Trophoblast cell (in vitro differentiated cells and primary cell): Measurements from ENCODE around the gene PPP1R14D.
A peak's percentile ranks its signal among the peaks of the same experiment; 100 is the strongest.

Experiments
- DNase-seq, 2 donors: peaks; one replicate each; pipeline ENCODE4 v3.0.0-alpha.2; 2016
- H2AFZ ChIP-seq: 2 replicates; pipeline ENCODE4 v1.6.1; 2013; ENCODE audit warnings: low read length, moderate library complexity, mild to moderate bottlenecking; ENCODE audit not compliant: insufficient read depth, poor library complexity
- H2AK5ac ChIP-seq: 2 replicates; pipeline ENCODE4 v1.6.1; 2013; ENCODE audit warnings: mild to moderate bottlenecking, low read length
- H2BK120ac ChIP-seq: 2 replicates; pipeline ENCODE4 v1.6.1; 2013; ENCODE audit warnings: low read length, mild to moderate bottlenecking, moderate library complexity; ENCODE audit not compliant: insufficient read depth, poor library complexity
- H2BK12ac ChIP-seq: 2 replicates; pipeline ENCODE4 v1.6.1; 2013; ENCODE audit warnings: mild to moderate bottlenecking, low read length, moderate library complexity
- H2BK5ac ChIP-seq: 2 replicates; pipeline ENCODE4 v1.6.1; 2013; ENCODE audit warnings: low read length, low read depth, moderate library complexity, mild to moderate bottlenecking; ENCODE audit not compliant: poor library complexity
- H3K14ac ChIP-seq: 2 replicates; pipeline ENCODE4 v1.6.1; 2013; ENCODE audit warnings: mild to moderate bottlenecking, low read length
- H3K18ac ChIP-seq: 2 replicates; pipeline ENCODE4 v1.6.1; 2013; ENCODE audit warnings: mild to moderate bottlenecking, low read length
- H3K23ac ChIP-seq: 2 replicates; pipeline ENCODE4 v1.6.1; 2013; ENCODE audit warnings: low read length
- H3K27ac ChIP-seq: 2 replicates; pipeline ENCODE4 v1.5.1; 2013; ENCODE audit warnings: low read depth, mild to moderate bottlenecking, inconsistent platforms, low read length, moderate library complexity
- H3K27me3 ChIP-seq: 2 replicates; pipeline ENCODE4 v1.6.1; 2013; ENCODE audit warnings: inconsistent platforms, mild to moderate bottlenecking, low read length, moderate library complexity; ENCODE audit not compliant: insufficient read depth
- H3K36me3 ChIP-seq, 2 experiments: 1 replicate in 1 of 2; 2 replicates in 1 of 2; pipeline ENCODE4 v1.6.1; 2013; ENCODE audit warnings: low read length in 2 of 2, mild to moderate bottlenecking in 2 of 2, moderate library complexity in 1 of 2; ENCODE audit not compliant: insufficient read depth in 2 of 2, control insufficient read depth in 1 of 2
- H3K4ac ChIP-seq: 2 replicates; pipeline ENCODE4 v1.6.1; 2013; ENCODE audit warnings: low read depth, mild to moderate bottlenecking, low read length, moderate library complexity
- H3K4me1 ChIP-seq, 2 experiments: 1 replicate in 1 of 2; 2 replicates in 1 of 2; pipeline ENCODE4 v1.6.1; 2013; ENCODE audit warnings: low read length in 2 of 2, mild to moderate bottlenecking in 2 of 2, moderate library complexity in 1 of 2; ENCODE audit not compliant: insufficient read depth in 2 of 2, control insufficient read depth in 1 of 2
- H3K4me2 ChIP-seq: 2 replicates; pipeline ENCODE4 v1.6.1; 2013; ENCODE audit warnings: inconsistent platforms, mild to moderate bottlenecking, low read length, moderate library complexity
- H3K4me3 ChIP-seq: 2 replicates; pipeline ENCODE4 v1.5.1; 2013; ENCODE audit warnings: mild to moderate bottlenecking, low read depth, low read length, inconsistent platforms
- H3K79me1 ChIP-seq: one replicate; pipeline ENCODE4 v1.6.1; 2013; ENCODE audit warnings: low read length
- H3K79me2 ChIP-seq: 2 replicates; pipeline ENCODE4 v1.6.1; 2013; ENCODE audit warnings: low read length, mild to moderate bottlenecking; ENCODE audit not compliant: control insufficient read depth, insufficient read depth, poor library complexity
- H3K9ac ChIP-seq: 2 replicates; pipeline ENCODE4 v1.6.1; 2013; ENCODE audit warnings: mild to moderate bottlenecking, low read length
- H3K9me3 ChIP-seq: 2 replicates; pipeline ENCODE4 v1.6.1; 2013; ENCODE audit warnings: low read depth, mild to moderate bottlenecking, control low read depth, inconsistent platforms, low read length; ENCODE audit not compliant: insufficient read depth
- H4K12ac ChIP-seq: 2 replicates; pipeline ENCODE4 v1.6.1; 2013; ENCODE audit warnings: low read depth, mild to moderate bottlenecking, low read length, moderate library complexity
- H4K8ac ChIP-seq: 2 replicates; pipeline ENCODE4 v1.6.1; 2013; ENCODE audit warnings: low read depth, mild to moderate bottlenecking, low read length, moderate library complexity
- H4K91ac ChIP-seq: one replicate; pipeline ENCODE4 v1.6.1; 2013; ENCODE audit warnings: low read depth, mild to moderate bottlenecking, low read length, moderate library complexity
- WGBS: extraction: QIAGEN DNeasy Blood & Tissue Kit; methylation state at CpG from one replicate; pipeline ENCODE4 v1.1.7; 2013; ENCODE audit warnings: missing lambda C conversion rate; ENCODE audit not compliant: insufficient read length, insufficient coverage; ENCODE audit errors: extremely low coverage; 5-methylcytosine and 5-hydroxymethylcytosine counted together

The PPP1R14D gene

DNA sequence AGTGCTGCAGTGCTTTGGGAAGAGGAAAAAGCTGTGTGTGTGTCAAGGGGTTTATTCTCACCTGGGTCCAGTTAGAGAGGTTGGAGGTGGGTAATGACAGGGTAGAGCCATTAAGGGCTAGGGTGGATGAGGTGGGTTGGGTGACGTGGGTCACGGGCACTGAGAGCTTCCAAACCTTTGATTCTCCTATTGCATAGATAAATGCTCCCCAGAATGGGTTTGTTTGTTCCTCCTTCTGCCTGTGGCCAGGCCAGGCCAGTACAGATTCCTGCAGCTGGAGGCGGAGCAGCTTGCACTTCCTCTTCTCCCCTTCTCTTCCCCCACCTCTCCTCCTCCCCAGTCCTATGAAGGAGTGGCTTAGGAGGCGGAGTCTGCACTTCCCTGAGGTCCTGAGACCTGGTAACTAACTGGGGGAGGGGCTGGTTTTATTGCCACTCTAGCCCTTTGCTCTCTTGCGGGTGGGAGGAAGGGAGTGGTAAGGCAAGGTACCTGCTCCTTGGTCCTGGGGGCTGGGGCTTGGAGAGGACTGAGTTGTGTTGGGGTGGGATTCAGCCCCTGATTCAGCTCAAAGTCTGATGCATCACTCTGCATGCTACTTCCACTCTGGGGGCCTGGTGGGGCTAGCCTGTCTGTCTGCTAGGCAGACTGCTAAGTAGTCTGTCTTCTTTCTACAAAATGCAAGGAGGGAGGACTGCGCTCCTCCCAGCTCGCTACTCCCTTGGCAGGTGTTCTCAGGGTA lies 18.9 kb upstream of the PPP1R14D start:
- Histone ChIP-seq H2BK12ac (peak overlapping the region; percentile 53), H3K9me3 (no peaks in the 10 kb centered on the region), H3K14ac (peak overlapping the region; percentile 19), H3K27me3 (no peaks in the 10 kb centered on the region), H3K4me1 (peaks cover 20 to 27% of the 10 kb centered on the region in 2 experiments), H3K23ac (no peak overlapping the region), H4K8ac (no peak overlapping the region), H3K79me2 (peaks cover 18% of the 10 kb centered on the region), H3K4me3 (no peak overlapping the region), H2BK120ac (peak overlapping the region; percentile 26), H3K18ac (peak overlapping the region; percentile 4), H3K9ac (no peak overlapping the region), H3K4me2 (peak overlapping the region; percentile 55), H3K79me1 (peaks cover 30% of the 10 kb centered on the region), H4K91ac (peak overlapping the region; percentile 77), H2BK5ac (peak overlapping the region; percentile 47), H2AK5ac (no peak overlapping the region), H3K4ac (peak overlapping the region; percentile 18), H2AFZ (no peak overlapping the region), H3K36me3 (peaks cover 13 to 23% of the 10 kb centered on the region in 2 experiments), H3K27ac (peak overlapping the region; percentile 84), H4K12ac (no peak overlapping the region)
- no peak for DNase-seq
- WGBS: no CpG with 5 or more reads among the region's 7 CpGs

DNA sequence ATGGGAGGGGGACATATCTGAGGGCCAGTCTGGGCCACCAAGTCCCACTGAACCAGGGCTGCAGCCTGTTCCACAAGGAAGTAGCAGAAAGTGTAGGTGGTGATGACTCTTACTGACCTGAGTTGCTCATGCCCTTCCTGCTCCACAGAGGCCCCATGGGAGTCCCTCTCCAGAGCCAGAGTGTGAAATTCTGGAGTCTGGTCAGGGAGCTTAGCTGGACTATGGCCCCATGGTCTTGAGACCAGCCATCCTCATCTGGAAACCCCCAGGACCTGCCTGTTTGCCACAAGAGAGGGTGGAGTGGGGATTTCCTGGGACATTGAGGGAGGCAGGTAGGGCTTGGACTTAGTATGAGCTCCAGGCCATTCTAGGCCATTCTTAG lies 18.3 kb upstream of the PPP1R14D start:
- peak overlapping the region; percentile 19 for H3K14ac ChIP-seq
- H3K23ac ChIP-seq: no peak overlapping the region
- no peaks in the 10 kb centered on the region for H3K9me3 ChIP-seq
- H3K79me1 ChIP-seq: peaks cover 30% of the 10 kb centered on the region
- peak overlapping the region; percentile 77 for H4K91ac ChIP-seq
- H2AK5ac ChIP-seq: peak overlapping the region; percentile 46
- peak overlapping the region; percentile 53 for H2BK12ac ChIP-seq
- H3K79me2 ChIP-seq: peaks cover 18% of the 10 kb centered on the region
- peak overlapping the region; percentile 84 for H3K27ac ChIP-seq
- no peak overlapping the region for H3K9ac ChIP-seq
- H3K36me3 ChIP-seq: peaks cover 13 to 18% of the 10 kb centered on the region in 2 experiments
- peak overlapping the region; percentile 47 for H2BK5ac ChIP-seq
- no peaks in the 10 kb centered on the region for H3K27me3 ChIP-seq
- peak overlapping the region; percentile 19 for H4K12ac ChIP-seq
- peak overlapping the region; percentile 4 for H3K18ac ChIP-seq
- H3K4me2 ChIP-seq: peak overlapping the region; percentile 55
- no peak for DNase-seq
- H3K4ac ChIP-seq: peak overlapping the region; percentile 18
- H2BK120ac ChIP-seq: peak overlapping the region; percentile 26
- H2AFZ ChIP-seq: no peak overlapping the region
- H3K4me1 ChIP-seq: peaks cover 20 to 27% of the 10 kb centered on the region in 2 experiments
- H3K4me3 ChIP-seq: no peak overlapping the region
- peak overlapping the region; percentile 8 for H4K8ac ChIP-seq

DNA sequence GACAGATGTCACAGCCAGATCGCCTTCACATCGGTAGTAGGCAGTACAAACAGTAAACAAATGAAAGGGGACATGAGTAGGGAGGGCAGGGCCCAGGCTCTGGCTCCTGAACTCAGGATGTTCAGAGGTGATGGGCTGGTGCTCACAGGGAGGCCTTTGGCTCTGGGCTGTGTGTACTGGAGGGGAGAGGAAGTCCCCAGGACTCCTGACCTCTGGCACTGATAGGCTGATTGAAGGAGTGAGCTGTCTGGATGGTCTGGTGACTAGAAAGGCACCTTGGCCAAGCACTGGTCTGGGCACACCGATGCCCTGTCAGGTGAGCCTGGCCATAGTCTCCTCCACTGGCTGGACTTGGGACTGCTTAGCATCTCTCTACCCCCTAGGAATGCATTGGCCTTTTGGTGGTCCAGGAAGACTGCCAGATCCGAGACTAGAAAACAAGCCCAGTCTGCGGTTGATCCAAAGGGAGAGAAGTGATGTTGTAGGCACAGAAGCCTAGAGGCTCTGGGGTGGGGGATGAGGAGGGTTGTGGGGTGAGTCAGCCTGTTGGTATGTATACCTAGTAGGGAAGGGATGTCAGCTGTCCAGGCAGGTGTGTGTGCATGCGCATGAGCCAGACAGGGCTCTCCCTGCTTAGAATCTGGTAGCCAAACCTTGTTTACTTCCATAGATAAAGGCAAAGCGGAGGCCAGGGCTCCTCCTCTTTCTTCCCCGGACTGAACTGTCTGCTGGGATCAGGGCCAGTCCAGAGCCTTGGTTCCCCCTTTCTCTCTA lies 17.2 kb upstream of the PPP1R14D start:
- WGBS: no CpG with 5 or more reads among the region's 8 CpGs
- H3K79me2 ChIP-seq: peaks cover 18% of the 10 kb centered on the region
- peak; percentile 76 to 77 for DNase-seq

DNA sequence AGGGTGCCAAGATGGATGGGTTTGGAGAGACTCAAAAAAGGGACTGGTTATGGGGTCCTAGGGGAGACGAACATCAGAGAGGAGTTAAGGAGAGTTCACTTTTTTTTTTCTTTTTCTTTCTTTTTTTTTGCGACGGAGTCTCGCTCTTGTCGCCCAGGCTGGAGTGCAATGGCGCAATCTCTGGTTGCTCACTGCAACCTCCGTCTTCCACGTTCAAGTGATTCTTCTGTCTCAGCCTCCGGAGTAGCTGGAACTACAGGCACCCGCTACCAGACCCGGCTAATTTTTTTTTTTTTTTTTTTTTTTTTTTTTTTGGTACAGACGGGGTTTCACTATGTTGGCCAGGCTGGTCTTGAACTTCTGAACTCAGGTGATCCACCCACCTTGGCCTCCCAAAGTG lies 16.5 kb upstream of the PPP1R14D start:
- H3K36me3 ChIP-seq: peaks cover 4 to 6% of the 10 kb centered on the region in 2 experiments
- peak overlapping the region; percentile 91 for H2BK120ac ChIP-seq
- H3K9me3 ChIP-seq: no peaks in the 10 kb centered on the region
- H3K4me3 ChIP-seq: peak overlapping the region; percentile 90
- no peak overlapping the region for H3K23ac ChIP-seq
- peak overlapping the region; percentile 84 for H3K4me2 ChIP-seq
- H2AFZ ChIP-seq: no peak overlapping the region
- DNase-seq: peak; percentile 57 to 59
- no CpG with 5 or more reads among the region's 12 CpGs for WGBS
- peak overlapping the region; percentile 97 for H4K8ac ChIP-seq
- peak overlapping the region; percentile 66 for H3K4ac ChIP-seq
- peak overlapping the region; percentile 22 for H4K12ac ChIP-seq
- H2AK5ac ChIP-seq: no peak overlapping the region
- H3K79me2 ChIP-seq: peaks cover 18% of the 10 kb centered on the region
- peaks cover 20 to 27% of the 10 kb centered on the region in 2 experiments for H3K4me1 ChIP-seq
- peak overlapping the region; percentile 56 for H2BK5ac ChIP-seq
- peaks cover 30% of the 10 kb centered on the region for H3K79me1 ChIP-seq
- H3K14ac ChIP-seq: peak overlapping the region; percentile 73
- peak overlapping the region; percentile 25 for H3K9ac ChIP-seq
- peak overlapping the region; percentile 96 for H3K18ac ChIP-seq
- H3K27me3 ChIP-seq: no peaks in the 10 kb centered on the region
- H2BK12ac ChIP-seq: peak overlapping the region; percentile 58
- peak overlapping the region; percentile 93 for H4K91ac ChIP-seq
- peak overlapping the region; percentile 86 for H3K27ac ChIP-seq

More for the DNA sequence above, 17.2 kb upstream of the PPP1R14D start:
- H3K4me1 ChIP-seq: peaks cover 20 to 27% of the 10 kb centered on the region in 2 experiments
- H3K4me3 ChIP-seq: peak overlapping the region; percentile 50
- peak overlapping the region; percentile 45 for H2AK5ac ChIP-seq
- H3K9me3 ChIP-seq: no peaks in the 10 kb centered on the region
- peak overlapping the region; percentile 64 for H3K4me2 ChIP-seq
- H4K12ac ChIP-seq: no peak overlapping the region
- peak overlapping the region; percentile 76 for H3K18ac ChIP-seq
- no peak overlapping the region for H3K23ac ChIP-seq
- peak overlapping the region; percentile 86 for H3K27ac ChIP-seq
- peak overlapping the region; percentile 77 for H2BK5ac ChIP-seq
- peak overlapping the region; percentile 20 for H4K8ac ChIP-seq
- no peak overlapping the region for H2AFZ ChIP-seq
- H3K79me1 ChIP-seq: peaks cover 30% of the 10 kb centered on the region
- H4K91ac ChIP-seq: peak overlapping the region; percentile 77
- H3K9ac ChIP-seq: no peak overlapping the region
- peak overlapping the region; percentile 30 for H3K4ac ChIP-seq
- no peaks in the 10 kb centered on the region for H3K27me3 ChIP-seq
- peak overlapping the region; percentile 67 for H3K14ac ChIP-seq
- peak overlapping the region; percentile 2 for H2BK120ac ChIP-seq
- peak overlapping the region; percentile 24 for H2BK12ac ChIP-seq
- H3K36me3 ChIP-seq: peaks cover 11% of the 10 kb centered on the region in 2 experiments
